ENCODE data around the gene MCU.

MCU gene

DNA sequence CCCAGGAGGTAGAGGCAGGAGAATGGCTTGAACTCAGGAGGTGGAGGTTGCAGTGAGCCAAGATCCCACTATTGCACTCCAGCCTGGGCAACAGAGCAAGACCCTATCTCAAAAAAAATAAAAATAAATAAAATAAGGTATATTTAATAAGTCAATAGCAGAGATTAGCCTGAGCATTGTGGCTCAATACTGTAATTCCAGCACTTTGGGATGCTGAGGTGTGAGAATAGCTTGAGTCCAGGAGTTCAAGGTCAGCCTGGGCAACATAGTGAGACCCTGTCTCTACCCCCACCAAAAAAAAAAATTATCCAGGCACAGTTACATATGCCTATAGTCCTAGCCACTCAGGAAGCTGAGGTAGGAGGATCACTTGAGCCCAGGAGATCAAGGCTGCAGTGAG is 163.2 kb downstream of the MCU start:
- Histone ChIP-seq H3K4me1 (ENCODE audit: control insufficient read depth in 1 of 2, insufficient read depth in 1 of 2, low read depth in 1 of 2, low read length in 1 of 2) (peaks cover 29 to 34% of the 10 kb centered on the region in 2 experiments), H3K27ac (no peak overlapping the region), H3K9me3 (no peaks in the 10 kb centered on the region), H3K27me3 (no peaks in the 10 kb centered on the region), H3K4me3 (ENCODE audit: low read depth in 1 of 2, low read length in 1 of 2) (no peak overlapping the region), H3K36me3 (peaks cover 12% of the 10 kb centered on the region)
- TF ChIP-seq, protein P1, sequence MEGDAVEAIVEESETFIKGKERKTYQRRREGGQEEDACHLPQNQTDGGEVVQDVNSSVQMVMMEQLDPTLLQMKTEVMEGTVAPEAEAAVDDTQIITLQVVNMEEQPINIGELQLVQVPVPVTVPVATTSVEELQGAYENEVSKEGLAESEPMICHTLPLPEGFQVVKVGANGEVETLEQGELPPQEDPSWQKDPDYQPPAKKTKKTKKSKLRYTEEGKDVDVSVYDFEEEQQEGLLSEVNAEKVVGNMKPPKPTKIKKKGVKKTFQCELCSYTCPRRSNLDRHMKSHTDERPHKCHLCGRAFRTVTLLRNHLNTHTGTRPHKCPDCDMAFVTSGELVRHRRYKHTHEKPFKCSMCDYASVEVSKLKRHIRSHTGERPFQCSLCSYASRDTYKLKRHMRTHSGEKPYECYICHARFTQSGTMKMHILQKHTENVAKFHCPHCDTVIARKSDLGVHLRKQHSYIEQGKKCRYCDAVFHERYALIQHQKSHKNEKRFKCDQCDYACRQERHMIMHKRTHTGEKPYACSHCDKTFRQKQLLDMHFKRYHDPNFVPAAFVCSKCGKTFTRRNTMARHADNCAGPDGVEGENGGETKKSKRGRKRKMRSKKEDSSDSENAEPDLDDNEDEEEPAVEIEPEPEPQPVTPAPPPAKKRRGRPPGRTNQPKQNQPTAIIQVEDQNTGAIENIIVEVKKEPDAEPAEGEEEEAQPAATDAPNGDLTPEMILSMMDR (IDR thresholded peaks at IDR 0.05) = no peak

DNA sequence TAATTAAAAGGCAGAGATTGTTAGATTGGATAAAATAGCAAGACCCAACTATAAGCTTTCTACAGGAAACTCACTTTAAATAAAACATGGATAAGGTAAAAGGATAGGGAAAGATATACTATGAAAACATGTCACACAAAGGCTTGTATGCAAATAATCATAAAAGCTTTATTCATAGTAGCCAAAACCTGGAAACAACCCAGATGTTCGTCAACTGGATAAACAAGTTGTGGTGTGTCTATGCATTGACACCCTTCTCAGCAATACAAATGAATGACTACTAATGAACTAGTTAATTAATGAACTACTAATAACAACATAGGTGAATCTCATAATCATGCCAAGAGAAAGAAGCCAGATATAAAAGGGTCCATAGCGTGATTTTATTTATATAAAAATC is 163.8 kb downstream of the MCU start:
- H3K27ac ChIP-seq = no peak overlapping the region
- peaks cover 17% of the 10 kb centered on the region for H3K36me3 ChIP-seq
- H3K27me3 ChIP-seq = no peaks in the 10 kb centered on the region
- no peaks in the 10 kb centered on the region for H3K9me3 ChIP-seq
- TF ChIP-seq, protein P1 (IDR thresholded peaks at IDR 0.05) = no peak
- H3K4me1 ChIP-seq (ENCODE audit: control insufficient read depth in 1 of 2, insufficient read depth in 1 of 2, low read depth in 1 of 2, low read length in 1 of 2) = peaks cover 28 to 31% of the 10 kb centered on the region in 2 experiments
- no peak overlapping the region for H3K4me3 ChIP-seq (ENCODE audit: low read depth in 1 of 2, low read length in 1 of 2)

DNA sequence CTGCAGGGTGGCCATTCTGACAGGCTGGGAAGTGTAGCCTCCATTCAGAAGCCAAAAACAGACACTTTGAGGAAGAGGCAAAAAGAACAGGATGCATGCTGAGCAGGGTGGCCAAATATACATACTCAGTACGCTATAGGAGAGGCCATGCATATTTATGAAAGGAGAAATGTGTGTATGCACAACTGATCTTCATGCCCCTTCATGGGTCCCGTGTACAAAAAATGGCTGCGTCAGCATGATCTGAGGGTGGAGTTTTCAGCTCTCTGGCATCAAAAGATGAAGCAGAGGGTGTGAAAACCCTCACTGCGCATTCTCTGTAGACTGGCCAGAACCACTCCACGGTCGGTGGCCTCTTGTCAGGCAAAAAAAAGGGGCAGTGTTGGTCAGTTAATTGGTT is 166.1 kb downstream of the MCU start:
- Histone ChIP-seq H3K4me1 (ENCODE audit: control insufficient read depth in 1 of 2, insufficient read depth in 1 of 2, low read depth in 1 of 2, low read length in 1 of 2) (peaks cover 5 to 8% of the 10 kb centered on the region in 2 experiments), H3K36me3 (peaks cover 32% of the 10 kb centered on the region), H3K9me3 (no peaks in the 10 kb centered on the region), H3K27ac (no peak overlapping the region), H3K4me3 (ENCODE audit: low read depth in 1 of 2, low read length in 1 of 2) (no peak overlapping the region), H3K27me3 (no peaks in the 10 kb centered on the region)
- TF ChIP-seq, protein P1 (IDR thresholded peaks at IDR 0.05) = no peak

DNA sequence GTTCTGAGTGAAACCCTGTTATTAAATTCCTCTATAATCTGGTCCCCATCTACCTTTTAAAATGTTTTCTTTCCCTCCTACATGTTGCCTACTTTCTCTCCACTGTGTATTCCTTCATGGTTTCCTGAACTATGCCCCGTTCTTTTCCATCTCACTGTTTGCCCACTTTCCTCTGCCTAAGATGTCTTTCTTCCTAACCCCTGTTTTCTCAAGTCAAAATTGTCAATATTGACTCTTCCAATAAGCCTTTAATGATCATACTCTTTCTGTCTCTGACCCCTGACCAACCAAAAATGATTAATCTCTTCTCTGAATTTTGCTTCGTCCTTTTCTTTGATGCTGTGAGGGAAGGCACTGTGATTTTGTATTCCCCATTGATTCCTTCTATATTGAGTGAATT is 171.0 kb downstream of the MCU start:
- TF ChIP-seq, protein P1 (IDR thresholded peaks at IDR 0.05) = no peak
- Histone ChIP-seq H3K27me3 (no peaks in the 10 kb centered on the region), H3K4me1 (ENCODE audit: control insufficient read depth in 1 of 2, insufficient read depth in 1 of 2, low read depth in 1 of 2, low read length in 1 of 2) (no peaks in the 10 kb centered on the region), H3K9me3 (no peaks in the 10 kb centered on the region), H3K4me3 (ENCODE audit: low read depth in 1 of 2, low read length in 1 of 2) (no peak overlapping the region), H3K27ac (no peak overlapping the region), H3K36me3 (peaks cover 59% of the 10 kb centered on the region)

DNA sequence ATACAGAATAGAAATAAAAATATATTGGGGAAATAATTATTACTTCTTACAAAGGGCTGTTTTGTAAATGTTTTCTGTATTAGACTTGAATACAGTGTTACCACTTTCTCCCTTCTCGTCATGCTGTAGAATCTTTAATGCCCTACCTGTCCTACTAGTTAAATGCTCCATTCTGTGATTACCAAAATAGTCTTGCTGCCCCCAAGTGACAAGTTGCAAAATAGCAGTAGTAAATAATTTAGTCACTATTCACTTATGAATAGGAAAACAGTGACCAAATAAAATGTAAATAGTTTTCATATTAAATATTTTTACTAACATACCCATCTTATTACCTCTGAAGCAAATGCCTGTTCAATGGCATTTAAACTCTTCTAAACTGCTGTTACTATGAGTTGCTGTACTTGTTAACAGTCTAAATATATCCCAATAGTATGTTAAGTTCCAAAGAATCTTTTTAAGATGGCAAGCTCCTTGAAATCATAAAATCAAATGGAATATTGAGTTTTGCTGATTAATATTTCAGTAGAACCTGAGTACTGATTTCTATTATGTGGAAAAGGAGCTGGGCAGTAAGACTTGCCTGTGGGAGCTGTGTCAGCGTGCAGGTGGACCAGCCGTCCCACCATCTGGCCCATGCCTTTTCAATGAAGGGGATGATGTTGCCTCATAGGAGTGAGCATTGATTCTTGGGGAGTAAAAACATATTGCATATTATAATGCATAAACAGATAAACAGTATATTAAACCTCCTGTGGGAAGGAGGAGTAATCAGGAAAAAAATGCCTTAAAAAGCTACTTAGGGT is 183.5 kb downstream of the MCU start:
- H3K36me3 ChIP-seq = peaks cover 52% of the 10 kb centered on the region
- no peaks in the 10 kb centered on the region for H3K4me1 ChIP-seq (ENCODE audit: control insufficient read depth in 1 of 2, insufficient read depth in 1 of 2, low read depth in 1 of 2, low read length in 1 of 2)
- TF ChIP-seq, protein P1 (IDR thresholded peaks at IDR 0.05) = no peak
- H3K27ac ChIP-seq = no peak overlapping the region
- H3K27me3 ChIP-seq = no peaks in the 10 kb centered on the region
- no peak overlapping the region for H3K4me3 ChIP-seq (ENCODE audit: low read depth in 1 of 2, low read length in 1 of 2)
- H3K9me3 ChIP-seq = no peaks in the 10 kb centered on the region
